Endothelial cell of umbilical vein (primary cell): Measurements from ENCODE around the gene NBEA.

Experiments
- CTCF ChIP-seq, 2 donors: IDR thresholded peaks; 1 replicate in 1 of 2; 2 replicates in 1 of 2; pipeline ENCODE4 v1.5.1; 2011; ENCODE audit warnings: low read length in 2 of 2, mild to moderate bottlenecking in 2 of 2, moderate library complexity in 2 of 2, control low read depth in 1 of 2, inconsistent platforms in 1 of 2, low read depth in 1 of 2; ENCODE audit not compliant: insufficient read depth in 1 of 2; ENCODE audit errors: extremely low read depth in 1 of 2
- EZH2 ChIP-seq: IDR thresholded peaks from 2 replicates; pipeline ENCODE4 v1.6.1; 2012; ENCODE audit warnings: borderline replicate concordance, low read depth, mild to moderate bottlenecking, moderate library complexity, low read length, inconsistent platforms; ENCODE audit not compliant: severe bottlenecking
- MAX ChIP-seq: IDR thresholded peaks from 2 replicates; pipeline ENCODE4 v1.6.1; 2011; ENCODE audit not compliant: insufficient read depth, insufficient read length
- MYC ChIP-seq: IDR thresholded peaks from one replicate; pipeline ENCODE4 v1.6.1; 2011; ENCODE audit warnings: mild to moderate bottlenecking, low read depth, low read length
- POLR2A ChIP-seq: IDR thresholded peaks from 2 replicates; pipeline ENCODE4 v1.6.1; 2012; ENCODE audit warnings: low read depth, mild to moderate bottlenecking, control low read depth, low read length

GRCh38 chr13:35479038-35479492 is 537.0 kb downstream of the NBEA start:
- TF ChIP-seq POLR2A, result no peak
- TF ChIP-seq CTCF (IDR thresholded peaks at IDR 0.05; ENCODE audit: extremely low read depth in 1 of 2, insufficient read depth in 1 of 2, low read depth in 1 of 2, low read length in 2 of 2), result no peak
- no peak for TF ChIP-seq MAX
- no peak for TF ChIP-seq MYC
- TF ChIP-seq EZH2, result no peak
